A204.1 (cell line): ENCODE results near the gene RAPGEF4.

Experiments
- FAIRE-seq: peaks from 2 replicates; lab custom pipeline; 2012; peaks lifted over from hg19 to GRCh38; lab: Jason Lieb, UNC

RAPGEF4 gene

GRCh38 chr2:172970660-172971059, 235.0 kb downstream of the RAPGEF4 start:
- FAIRE-seq = no peak

- FAIRE-seq = no peak
Measured at GRCh38 chr2:172972005-172972619, 236.5 kb downstream of the RAPGEF4 start.

- no peak for FAIRE-seq
Measured at GRCh38 chr2:172974762-172975161, 239.1 kb downstream of the RAPGEF4 start.

- FAIRE-seq = no peak
Measured at GRCh38 chr2:172976116-172976515, 240.5 kb downstream of the RAPGEF4 start.

- FAIRE-seq = no peak
Measured at GRCh38 chr2:172976816-172977215, 241.2 kb downstream of the RAPGEF4 start.

GRCh38 chr2:172977270-172978062, 241.8 kb downstream of the RAPGEF4 start:
- FAIRE-seq = no peak

- no peak for FAIRE-seq
Measured at GRCh38 chr2:172978063-172978383, 242.4 kb downstream of the RAPGEF4 start.

GRCh38 chr2:172985139-172985892, 249.7 kb downstream of the RAPGEF4 start:
- FAIRE-seq = no peak

- no peak for FAIRE-seq
Measured at GRCh38 chr2:172986040-172986439, 250.4 kb downstream of the RAPGEF4 start.

- FAIRE-seq = no peak
Measured at GRCh38 chr2:172988728-172989127, 253.1 kb downstream of the RAPGEF4 start.

- FAIRE-seq = no peak
Measured at GRCh38 chr2:172991031-172991430, 255.4 kb downstream of the RAPGEF4 start.

- FAIRE-seq = no peak
Measured at GRCh38 chr2:172993139-172993538, 257.5 kb downstream of the RAPGEF4 start.

GRCh38 chr2:172993931-172994717, 258.5 kb downstream of the RAPGEF4 start:
- FAIRE-seq = no peak

- FAIRE-seq = no peak
Measured at GRCh38 chr2:172994864-172995263, 259.2 kb downstream of the RAPGEF4 start.

- no peak for FAIRE-seq
Measured at GRCh38 chr2:172995323-172996244, 259.9 kb downstream of the RAPGEF4 start.

- FAIRE-seq = no peak
Measured at GRCh38 chr2:172996387-172996961, 260.8 kb downstream of the RAPGEF4 start.

GRCh38 chr2:172997031-172997430, 261.4 kb downstream of the RAPGEF4 start:
- no peak for FAIRE-seq

- no peak for FAIRE-seq
Measured at GRCh38 chr2:172998547-172999272, 263.1 kb downstream of the RAPGEF4 start.

- FAIRE-seq = no peak
Measured at GRCh38 chr2:172999641-173000386, 264.2 kb downstream of the RAPGEF4 start.
